Erythroblast (primary cell): ENCODE data around the gene KNCN.
A peak's percentile ranks its signal among the peaks of the same experiment; 100 is the strongest.

Experiments
- DNase-seq, 2 experiments: peaks; one replicate each; lab custom pipeline; 2025; lab: John Stamatoyannopoulos, UW
- GATA1 ChIP-seq: IDR thresholded peaks from 2 replicates; pipeline ENCODE4 v1.6.1; 2011; ENCODE audit warnings: low read depth, mild to moderate bottlenecking, control low read depth, low read length, moderate library complexity
- POLR2A ChIP-seq: IDR thresholded peaks from 2 replicates; pipeline ENCODE4 v1.6.1; 2011; ENCODE audit warnings: mild to moderate bottlenecking, low read length

Gene KNCN

GRCh38 chr1:46545784-46546183 lies 5.7 kb downstream of the KNCN start:
- TF ChIP-seq GATA1 (no peak), POLR2A (no peak)
- no peak for DNase-seq

GRCh38 chr1:46544561-46545240 lies 6.7 kb downstream of the KNCN start:
- DNase-seq, result peak in 1 of 2 experiments; percentile 37

GRCh38 chr1:46543761-46544560 lies 7.5 kb downstream of the KNCN start:
- no peak for TF ChIP-seq POLR2A
- no peak for TF ChIP-seq GATA1
- DNase-seq, result no peak

More at GRCh38 chr1:46544561-46545240, 6.7 kb downstream of the KNCN start:
- TF ChIP-seq GATA1 (no peak), POLR2A (no peak)

GRCh38 chr1:46543382-46543760 lies 8.1 kb downstream of the KNCN start:
- DNase-seq, result no peak
- no peak for TF ChIP-seq POLR2A
- no peak for TF ChIP-seq GATA1

GRCh38 chr1:46539972-46540371 lies 11.5 kb downstream of the KNCN start:
- no peak for DNase-seq
- TF ChIP-seq GATA1, result no peak
- no peak for TF ChIP-seq POLR2A

- TF ChIP-seq GATA1, result no peak
- no peak for TF ChIP-seq POLR2A
- DNase-seq, result no peak
Measured at GRCh38 chr1:46538147-46538546, 13.3 kb downstream of the KNCN start.

- no peak for DNase-seq
- TF ChIP-seq GATA1 (no peak), POLR2A (no peak)
Measured at GRCh38 chr1:46537651-46538050, 13.8 kb downstream of the KNCN start.

GRCh38 chr1:46536527-46536926 lies 14.9 kb downstream of the KNCN start:
- no peak for DNase-seq
- no peak for TF ChIP-seq GATA1
- no peak for TF ChIP-seq POLR2A

- peak; percentile 31 to 49 for DNase-seq
- TF ChIP-seq GATA1 (no peak), POLR2A (no peak)
Measured at GRCh38 chr1:46535063-46535462, 16.4 kb downstream of the KNCN start.

- TF ChIP-seq POLR2A, result no peak
- no peak for TF ChIP-seq GATA1
- DNase-seq, result peak; percentile 18 to 20
Measured at GRCh38 chr1:46533179-46533864, 18.1 kb downstream of the KNCN start.

GRCh38 chr1:46532498-46533178 lies 18.8 kb downstream of the KNCN start:
- no peak for TF ChIP-seq POLR2A
- no peak for TF ChIP-seq GATA1
- DNase-seq, result peak; percentile 60 to 70

- no peak for TF ChIP-seq GATA1
- TF ChIP-seq POLR2A, result no peak
- DNase-seq, result no peak
Measured at GRCh38 chr1:46532095-46532494, 19.4 kb downstream of the KNCN start.

- TF ChIP-seq GATA1 (no peak), POLR2A (no peak)
- no peak for DNase-seq
Measured at GRCh38 chr1:46530791-46531409, 20.5 kb downstream of the KNCN start.
